ENCODE measurements around the gene KCNN2.
"Not testable (repeated sequence)": the region's sequence is repeated elsewhere in the genome, so short reads cannot be mapped to it uniquely, and the experiment has no call there.

Gene KCNN2

GRCh38 chr5:114427204-114427603, 65.3 kb downstream of the KCNN2 start:
- DNase-seq, result no peak

- DNase-seq, result no peak
Measured at GRCh38 chr5:114430532-114430931, 68.7 kb downstream of the KCNN2 start.

GRCh38 chr5:114432684-114433083, 70.8 kb downstream of the KCNN2 start:
- DNase-seq, result not testable (repeated sequence)

GRCh38 chr5:114434396-114435219, 72.7 kb downstream of the KCNN2 start:
- peak; percentile 88 for DNase-seq

GRCh38 chr5:114435220-114435481, 73.3 kb downstream of the KCNN2 start:
- DNase-seq, result no peak

- no peak for DNase-seq
Measured at GRCh38 chr5:114435885-114436299, 74.0 kb downstream of the KCNN2 start.

- DNase-seq, result no peak
Measured at GRCh38 chr5:114437936-114438335, 76.1 kb downstream of the KCNN2 start.

GRCh38 chr5:114438471-114438870, 76.6 kb downstream of the KCNN2 start:
- DNase-seq, result no peak

GRCh38 chr5:114447084-114447773, 85.4 kb downstream of the KCNN2 start:
- no peak for DNase-seq

GRCh38 chr5:114448481-114448880, 86.6 kb downstream of the KCNN2 start:
- no peak for DNase-seq

- DNase-seq, result peak; percentile 54
Measured at GRCh38 chr5:114449860-114450421, 88.1 kb downstream of the KCNN2 start.

GRCh38 chr5:114450437-114450836, 88.6 kb downstream of the KCNN2 start:
- DNase-seq, result no peak

- no peak for DNase-seq
Measured at GRCh38 chr5:114458726-114459125, 96.9 kb downstream of the KCNN2 start.

- DNase-seq, result no peak
Measured at GRCh38 chr5:114467171-114467570, 105.3 kb downstream of the KCNN2 start.

- DNase-seq, result peak; percentile 28
Measured at GRCh38 chr5:114467729-114468128, 105.9 kb downstream of the KCNN2 start.

- no peak for DNase-seq
Measured at GRCh38 chr5:114469372-114469771, 107.5 kb downstream of the KCNN2 start.

- DNase-seq, result no peak
Measured at GRCh38 chr5:114471529-114471928, 109.7 kb downstream of the KCNN2 start.

- no peak for DNase-seq
Measured at GRCh38 chr5:114473541-114473940, 111.7 kb downstream of the KCNN2 start.

GRCh38 chr5:114477816-114478334, 116.0 kb downstream of the KCNN2 start:
- no peak for DNase-seq

GRCh38 chr5:114500756-114501155, 138.9 kb downstream of the KCNN2 start:
- no peak for DNase-seq

- no peak for DNase-seq
Measured at GRCh38 chr5:114504560-114504959, 142.7 kb downstream of the KCNN2 start.

- DNase-seq, result no peak
Measured at GRCh38 chr5:114524221-114524620, 162.4 kb downstream of the KCNN2 start.

GRCh38 chr5:114544561-114544960, 182.7 kb downstream of the KCNN2 start:
- no peak for DNase-seq
